Suprapubic skin (tissue), 4 donors: ENCODE measurements around the gene PIK3CD. TPM values are rescaled to one million over a fixed set of nuclear protein-coding genes. Genes with fewer than 3 reads are reported as not detected.

Source experiments
- DNase-seq, 2 donors: peaks; one replicate each; pipeline ENCODE4 v3.0.0-alpha.2; 2019; ENCODE audit warnings: low spot score in 2 of 2
- H3K27ac ChIP-seq: fragments of 200-600 bp; sonication (generic); one replicate; pipeline ENCODE4 v1.5.1; 2019
- H3K27me3 ChIP-seq: fragments of 200-600 bp; sonication (generic); one replicate; pipeline ENCODE4 v1.5.1; 2019
- H3K36me3 ChIP-seq: fragments of 200-600 bp; sonication (generic); one replicate; pipeline ENCODE4 v1.5.1; 2019
- H3K4me1 ChIP-seq: fragments of 200-600 bp; sonication (generic); one replicate; pipeline ENCODE4 v1.5.1; 2019
- H3K4me3 ChIP-seq: fragments of 200-600 bp; sonication (generic); one replicate; pipeline ENCODE4 v1.5.1; 2019; ENCODE audit warnings: mild to moderate bottlenecking
- H3K9me3 ChIP-seq: fragments of 200-600 bp; sonication (generic); one replicate; pipeline ENCODE4 v1.5.1; 2019
- EP300 ChIP-seq: sonication (generic); formaldehyde crosslinking; IDR thresholded peaks from one replicate; pipeline ENCODE4 v1.6.1; 2017; ENCODE audit warnings: antibody characterized with exemption
- POLR2A ChIP-seq, 2 donors: fragments of 450-650 bp; IDR thresholded peaks; one replicate each; pipeline ENCODE4 v1.6.1; 2017; ENCODE audit warnings: antibody characterized with exemption in 2 of 2, mild to moderate bottlenecking in 2 of 2, moderate library complexity in 2 of 2
- POLR2AphosphoS5 ChIP-seq, 3 donors: sonication (generic); formaldehyde crosslinking; IDR thresholded peaks; one replicate each; pipeline ENCODE4 v1.6.1; 2017; ENCODE audit warnings: antibody characterized with exemption in 3 of 3
- WGBS: methylation state at CpG from one replicate; pipeline ENCODE4 v1.1.5; 2018; 5-methylcytosine and 5-hydroxymethylcytosine counted together
- total RNA-seq, 4 donors: library from RNA; depleted of rRNA; stranded (reverse); fragments of >200 nt; gene quantifications; one replicate each; pipeline ENCODE4 v1.1.0, GENCODE V29; 2016
- TF ChIP-seq, protein P1 (sequence below), 2 donors: fragments of 200-600 bp in 1 of 2; fragments of 450-650 bp in 1 of 2; sonication (generic) in 1 of 2; IDR thresholded peaks; one replicate each; pipeline ENCODE4 v1.5.1; 2016 to 2019; ENCODE audit warnings: antibody characterized with exemption in 2 of 2, mild to moderate bottlenecking in 1 of 2, moderate library complexity in 1 of 2

PIK3CD gene
- total RNA-seq, 4 donors from 2014 or later: 4.0 to 8.6 (median 6.4) TPM

- H3K4me1 ChIP-seq: no peaks in the 10 kb centered on the region
- 91% methylated on average over 29 of the region's 33 CpGs for WGBS
- DNase-seq: no peak
- TF ChIP-seq EP300 (no peak), POLR2A (IDR thresholded peaks at IDR 0.05) (no peak), POLR2AphosphoS5 (IDR thresholded peaks at IDR 0.05) (no peak)
- TF ChIP-seq, protein P1, sequence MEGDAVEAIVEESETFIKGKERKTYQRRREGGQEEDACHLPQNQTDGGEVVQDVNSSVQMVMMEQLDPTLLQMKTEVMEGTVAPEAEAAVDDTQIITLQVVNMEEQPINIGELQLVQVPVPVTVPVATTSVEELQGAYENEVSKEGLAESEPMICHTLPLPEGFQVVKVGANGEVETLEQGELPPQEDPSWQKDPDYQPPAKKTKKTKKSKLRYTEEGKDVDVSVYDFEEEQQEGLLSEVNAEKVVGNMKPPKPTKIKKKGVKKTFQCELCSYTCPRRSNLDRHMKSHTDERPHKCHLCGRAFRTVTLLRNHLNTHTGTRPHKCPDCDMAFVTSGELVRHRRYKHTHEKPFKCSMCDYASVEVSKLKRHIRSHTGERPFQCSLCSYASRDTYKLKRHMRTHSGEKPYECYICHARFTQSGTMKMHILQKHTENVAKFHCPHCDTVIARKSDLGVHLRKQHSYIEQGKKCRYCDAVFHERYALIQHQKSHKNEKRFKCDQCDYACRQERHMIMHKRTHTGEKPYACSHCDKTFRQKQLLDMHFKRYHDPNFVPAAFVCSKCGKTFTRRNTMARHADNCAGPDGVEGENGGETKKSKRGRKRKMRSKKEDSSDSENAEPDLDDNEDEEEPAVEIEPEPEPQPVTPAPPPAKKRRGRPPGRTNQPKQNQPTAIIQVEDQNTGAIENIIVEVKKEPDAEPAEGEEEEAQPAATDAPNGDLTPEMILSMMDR (IDR thresholded peaks at IDR 0.05): no peak
- H3K9me3 ChIP-seq: no peaks in the 10 kb centered on the region
- H3K27ac ChIP-seq: no peak overlapping the region
- no peaks in the 10 kb centered on the region for H3K27me3 ChIP-seq
- H3K4me3 ChIP-seq: no peak overlapping the region
- H3K36me3 ChIP-seq: peaks cover 78% of the 10 kb centered on the region
Observed at GRCh38 chr1:9728451-9729295, 77.1 kb downstream of the PIK3CD start.

DNA sequence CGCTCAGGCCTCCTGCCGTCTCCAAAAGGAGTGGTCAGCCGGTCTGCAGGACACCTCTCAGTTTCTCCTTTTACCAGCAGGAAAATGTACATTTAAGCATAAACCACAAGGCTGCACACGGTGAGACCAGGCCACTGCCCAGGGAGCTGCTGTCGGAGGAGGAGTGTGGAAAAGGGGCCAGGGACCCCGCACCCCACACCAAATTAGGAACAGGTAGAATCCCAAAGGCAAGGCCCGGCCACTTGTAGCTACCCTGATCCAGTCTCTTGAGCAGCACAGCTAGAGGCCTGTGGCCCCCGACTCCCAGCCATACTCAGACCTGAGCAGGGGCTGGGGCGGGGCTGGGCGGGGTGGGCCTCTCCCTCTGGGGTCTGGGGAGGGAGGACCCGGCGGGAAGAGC is 78.0 kb downstream of the PIK3CD start:
- no peaks in the 10 kb centered on the region for H3K27me3 ChIP-seq
- H3K27ac ChIP-seq: no peak overlapping the region
- TF ChIP-seq POLR2AphosphoS5 (IDR thresholded peaks at IDR 0.05): no peak
- TF ChIP-seq, protein P1 (IDR thresholded peaks at IDR 0.05): no peak
- no peak for TF ChIP-seq POLR2A (IDR thresholded peaks at IDR 0.05)
- TF ChIP-seq EP300: no peak
- peaks cover 81% of the 10 kb centered on the region for H3K36me3 ChIP-seq
- WGBS: 85% methylated on average over 9 of the region's 12 CpGs
- no peak overlapping the region for H3K4me3 ChIP-seq
- H3K4me1 ChIP-seq: no peaks in the 10 kb centered on the region
- DNase-seq: no peak
- no peaks in the 10 kb centered on the region for H3K9me3 ChIP-seq

DNA sequence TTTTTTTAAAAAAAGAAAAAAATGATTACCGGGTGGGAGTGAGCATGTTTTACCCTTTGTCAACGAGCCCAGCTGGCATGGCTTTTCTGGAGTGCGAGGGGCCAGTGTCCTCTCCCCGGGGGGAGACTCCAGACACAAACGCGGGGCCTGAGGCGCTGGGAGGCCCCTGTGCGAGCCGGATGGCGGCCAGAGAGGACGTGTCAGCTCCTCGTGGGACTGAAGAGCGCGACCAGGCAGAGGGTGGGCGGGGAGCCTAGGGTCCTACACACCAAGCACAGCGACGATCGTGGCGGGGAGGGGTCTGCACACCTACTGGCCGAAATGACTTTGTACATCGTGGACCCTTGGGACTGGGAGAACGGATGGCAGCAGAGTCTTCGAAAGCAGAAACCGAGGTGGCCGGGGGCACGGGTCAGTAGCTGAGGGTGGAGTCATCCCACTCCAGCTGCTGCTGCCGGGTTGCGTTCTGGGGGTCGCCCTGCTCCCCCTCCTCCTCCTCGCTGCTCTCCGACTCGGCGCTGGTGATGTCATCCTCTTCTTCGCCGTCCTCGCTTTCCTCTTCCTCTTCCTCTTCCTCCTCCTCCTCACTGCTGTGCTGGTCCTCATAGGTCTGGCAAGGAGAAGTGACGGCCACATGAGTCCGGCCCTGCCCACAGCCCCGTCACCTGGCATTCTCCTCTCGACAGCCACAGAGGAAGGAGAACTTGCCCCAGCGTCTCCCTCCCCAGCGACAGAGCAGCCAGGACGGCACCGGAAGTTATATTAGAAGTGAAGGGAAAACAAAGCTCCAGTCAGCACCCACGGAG is 78.8 kb downstream of the PIK3CD start:
- no peak for TF ChIP-seq POLR2AphosphoS5 (IDR thresholded peaks at IDR 0.05)
- TF ChIP-seq, protein P1 (IDR thresholded peaks at IDR 0.05): no peak
- TF ChIP-seq POLR2A (IDR thresholded peaks at IDR 0.05): no peak
- TF ChIP-seq EP300: no peak
- no peak for DNase-seq
- Histone ChIP-seq H3K36me3 (peaks cover 86% of the 10 kb centered on the region), H3K27me3 (no peaks in the 10 kb centered on the region), H3K27ac (no peak overlapping the region), H3K4me3 (no peak overlapping the region), H3K4me1 (no peaks in the 10 kb centered on the region), H3K9me3 (no peaks in the 10 kb centered on the region)
- WGBS: 83% methylated on average over 45 of the region's 45 CpGs

DNA sequence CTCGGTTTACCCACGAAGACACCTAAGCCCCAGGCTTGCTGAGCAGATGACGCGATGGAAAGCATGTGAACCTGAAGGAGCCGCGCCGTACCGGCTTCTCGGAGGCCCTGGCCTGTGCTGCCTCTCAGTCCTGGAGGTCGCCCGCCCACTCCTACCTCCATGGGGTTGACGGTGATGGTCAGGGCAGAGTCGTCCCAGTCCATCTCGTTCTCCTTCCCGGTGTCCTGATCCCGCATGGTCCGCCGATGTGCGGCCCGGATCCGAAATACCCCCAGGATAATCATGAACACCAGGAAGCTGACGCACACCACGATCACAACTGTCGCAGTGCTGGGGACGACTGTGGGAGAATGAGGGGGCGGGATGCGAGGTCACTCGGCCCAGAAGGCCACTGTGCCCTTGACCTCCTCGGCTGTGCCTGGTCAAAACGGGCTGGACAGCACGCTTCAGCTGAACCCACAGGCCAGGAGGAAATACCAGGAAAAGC is 79.6 kb downstream of the PIK3CD start:
- DNase-seq: no peak
- H3K36me3 ChIP-seq: peaks cover 94% of the 10 kb centered on the region
- no peak overlapping the region for H3K4me3 ChIP-seq
- H3K27ac ChIP-seq: no peak overlapping the region
- H3K27me3 ChIP-seq: no peaks in the 10 kb centered on the region
- no peaks in the 10 kb centered on the region for H3K9me3 ChIP-seq
- WGBS: 98% methylated on average over 19 of the region's 31 CpGs
- no peaks in the 10 kb centered on the region for H3K4me1 ChIP-seq
- TF ChIP-seq POLR2AphosphoS5 (IDR thresholded peaks at IDR 0.05) (no peak), POLR2A (IDR thresholded peaks at IDR 0.05) (no peak), EP300 (no peak)
- TF ChIP-seq, protein P1 (IDR thresholded peaks at IDR 0.05): no peak

- Histone ChIP-seq H3K36me3 (peaks cover 99% of the 10 kb centered on the region), H3K9me3 (no peaks in the 10 kb centered on the region), H3K27me3 (no peaks in the 10 kb centered on the region), H3K27ac (no peak overlapping the region), H3K4me1 (no peaks in the 10 kb centered on the region), H3K4me3 (no peak overlapping the region)
- no peak for DNase-seq
- TF ChIP-seq POLR2A (IDR thresholded peaks at IDR 0.05) (no peak), POLR2AphosphoS5 (IDR thresholded peaks at IDR 0.05) (no peak), EP300 (no peak)
- TF ChIP-seq, protein P1 (IDR thresholded peaks at IDR 0.05): no peak
- 95% methylated on average over 17 of the region's 18 CpGs for WGBS
Observed at GRCh38 chr1:9731561-9731960, 80.0 kb downstream of the PIK3CD start.
